HCT116 (cell line): ENCODE data around the gene ABHD3. TPM values are rescaled to one million over a fixed set of nuclear protein-coding genes. Genes with fewer than 3 reads are reported as not detected.
"Not testable (repeated sequence)": the region's sequence is repeated elsewhere in the genome, so short reads cannot be mapped to it uniquely, and the experiment has no call there.

ENCODE experiments used
- ATAC-seq: fragments of 200-7000 bp; cut with Tn5 transposase; 2 replicates; pipeline ENCODE4 v1.9.1; 2020; ENCODE audit warnings: mild to moderate bottlenecking, moderate library complexity
- BruUV-seq: library from RNA; stranded (reverse); fragments of 400-500 nt; replicated peaks from 2 replicates; lab custom pipeline; 2021; lab: Mats Ljungman, UMichigan
- CTCF ChIA-PET: fragments of 300-600 bp; sonication (Branson Sonifier 250); formaldehyde crosslinking; loops from one replicate; lab custom pipeline; 2021; ENCODE audit warnings: antibody characterized with exemption; lab: Charles Lee
- POLR2A ChIA-PET: fragments of 300-600, 350-600 bp; sonication (Branson Sonifier 250); formaldehyde crosslinking; loops from one replicate; lab custom pipeline; 2021; ENCODE audit warnings: antibody characterized with exemption; lab: Charles Lee
- RAD21 ChIA-PET, 2 experiments: fragments of 300-600 bp; sonication (Branson Sonifier 250); formaldehyde crosslinking; loops; one replicate each; lab custom pipeline; 2023; ENCODE audit warnings: low total read pairs in 2 of 2; ENCODE audit not compliant: uncharacterized antibody in 2 of 2, unreplicated experiment in 2 of 2, low non-redundant PET in 1 of 2; lab: Charles Lee
- DNase-seq: peaks from one replicate; pipeline ENCODE4 v3.0.0-alpha.2; 2010; ENCODE audit warnings: low read depth, low spot score
- H2AFZ ChIP-seq: fragments of 200-600 bp; shearing (Covaris generic), sonication (generic); 2 replicates; pipeline ENCODE4 v1.6.1; 2017; ENCODE audit warnings: low read depth, mixed run types, mixed read lengths, antibody characterized with exemption, low read length; ENCODE audit not compliant: poor library complexity, severe bottlenecking
- H3K27ac ChIP-seq: 2 replicates; pipeline ENCODE4 v1.5.1; 2012; ENCODE audit warnings: low read depth, low read length
- H3K27me3 ChIP-seq: fragments of 200-600 bp; sonication (generic); 2 replicates; pipeline ENCODE4 v1.6.1; 2016; ENCODE audit warnings: mixed run types, low read length, mixed read lengths; ENCODE audit not compliant: insufficient read depth
- H3K36me3 ChIP-seq, 2 experiments: fragments of 200-500 bp in 1 of 2; fragments of 200-600 bp in 1 of 2; sonication (Bioruptor generic) in 1 of 2; sonication (generic) in 1 of 2; 2 replicates each; pipeline versions ENCODE4 v1.5.1 to v1.6.1; 2014 to 2016; ENCODE audit warnings: low read length in 2 of 2, inconsistent platforms in 1 of 2, mixed read lengths in 1 of 2, mixed run types in 1 of 2; ENCODE audit not compliant: insufficient read depth in 2 of 2, control insufficient read depth in 1 of 2
- H3K4me1 ChIP-seq, 2 experiments: fragments of 200-600 bp in 1 of 2; sonication (generic) in 1 of 2; 2 replicates each; pipeline versions ENCODE4 v1.5.1 to v1.6.1; 2012 to 2017; ENCODE audit warnings: low read length in 2 of 2, inconsistent platforms in 1 of 2, mild to moderate bottlenecking in 1 of 2, mixed read lengths in 1 of 2, mixed run types in 1 of 2, moderate library complexity in 1 of 2; ENCODE audit not compliant: insufficient read depth in 2 of 2, control insufficient read depth in 1 of 2
- H3K4me2 ChIP-seq: fragments of 200-600 bp; sonication (generic); 2 replicates; pipeline ENCODE4 v1.6.1; 2017; ENCODE audit warnings: mixed run types, low read length, mixed read lengths
- H3K4me3 ChIP-seq, 2 experiments: fragments of 200-600 bp in 1 of 2; sonication (generic) in 1 of 2; replicated peaks in 1 of 2; 2 replicates each; pipeline ENCODE4 v1.5.1; 2011 to 2016; ENCODE audit warnings: low read length in 2 of 2, control low read depth in 1 of 2, low read depth in 1 of 2, mild to moderate bottlenecking in 1 of 2, mixed read lengths in 1 of 2, mixed run types in 1 of 2
- H3K79me2 ChIP-seq: fragments of 200-600 bp; sonication (generic); 2 replicates; pipeline ENCODE4 v1.6.1; 2017; ENCODE audit warnings: mild to moderate bottlenecking, mixed run types, low read length, moderate library complexity, mixed read lengths; ENCODE audit not compliant: insufficient read depth
- H3K9ac ChIP-seq: fragments of 200-600 bp; sonication (generic); 2 replicates; pipeline ENCODE4 v1.6.1; 2016; ENCODE audit warnings: low read length, mixed read lengths
- H3K9me2 ChIP-seq: fragments of 200-600 bp; sonication (generic), shearing (Covaris generic); 2 replicates; pipeline ENCODE4 v1.6.1; 2017; ENCODE audit warnings: mixed run types, mild to moderate bottlenecking, moderate library complexity; ENCODE audit not compliant: insufficient read depth
- H3K9me3 ChIP-seq, 2 experiments: fragments of 200-500 bp in 1 of 2; fragments of 200-600 bp in 1 of 2; sonication (Bioruptor generic) in 1 of 2; sonication (generic) in 1 of 2; 2 replicates each; pipeline ENCODE4 v1.6.1; 2014 to 2017; ENCODE audit warnings: low read length in 2 of 2, mixed read lengths in 2 of 2, inconsistent platforms in 1 of 2, low read depth in 1 of 2, mild to moderate bottlenecking in 1 of 2, mixed run types in 1 of 2, moderate library complexity in 1 of 2; ENCODE audit not compliant: control insufficient read depth in 1 of 2, insufficient read depth in 1 of 2
- H4K20me1 ChIP-seq: fragments of 200-600 bp; sonication (generic), shearing (Covaris generic); 2 replicates; pipeline ENCODE4 v1.6.1; 2017; ENCODE audit warnings: mixed run types, mild to moderate bottlenecking, moderate library complexity; ENCODE audit not compliant: insufficient read depth
- CEBPB ChIP-seq: IDR thresholded peaks from 2 replicates; pipeline ENCODE4 v1.6.1; 2012; ENCODE audit warnings: low read depth
- MAX ChIP-seq: IDR thresholded peaks from 2 replicates; pipeline ENCODE4 v1.6.1; 2012
- REST ChIP-seq: IDR thresholded peaks from 2 replicates; pipeline ENCODE4 v1.6.1; 2012; ENCODE audit warnings: low read depth
- ZBTB33 ChIP-seq: IDR thresholded peaks from 2 replicates; pipeline ENCODE4 v1.6.1; 2011; ENCODE audit warnings: mild to moderate bottlenecking, low read length, moderate library complexity; ENCODE audit not compliant: insufficient replicate concordance; ENCODE audit errors: extremely low read depth
- intact Hi-C: fragments of 100-400 bp; cut with micrococcal nuclease; formaldehyde crosslinking; loops from 2 replicates; pipeline ENCODE4 v1.10.0; 2022
- total RNA-seq: library from RNA; stranded (reverse); gene quantifications from one replicate; pipeline ENCODE4 v1.2.1, GENCODE V29; 2021; ENCODE audit not compliant: unreplicated experiment

Gene ABHD3
- total RNA-seq, 1 experiment from 2014 or later: 29.9 TPM

- BruUV-seq: no TSS peak
- TF ChIP-seq MAX: 0 out of 2 replicates have a peak, but pooled peaks have one; percentile 3
- no peak for TF ChIP-seq REST
- no peak for TF ChIP-seq CEBPB
- TF ChIP-seq ZBTB33: no peak
- POLR2A ChIA-PET: interaction anchor here (0.6 to 1.4 kb wide), 11 partner anchors 8 to 205 kb away, joined by 3 to 9 read pairs (median 3); partner anchors contain the start of genes ABHD3 and ESCO1
- Histone ChIP-seq H3K79me2 (peaks cover 35% of the 10 kb centered on the region), H3K36me3 (no peaks in the 10 kb centered on the region), H3K4me1 (peaks cover 11 to 18% of the 10 kb centered on the region in 2 experiments), H2AFZ (peak overlapping the region; percentile 79), H3K9me2 (no peaks in the 10 kb centered on the region), H3K27ac (peak overlapping the region; percentile 92; the same call in 1 of the 2 replicates), H3K4me3 (peak overlapping the region; percentile 16 to 80), H3K9ac (peak overlapping the region; percentile 90; the same call in 1 of the 2 replicates), H3K27me3 (no peaks in the 10 kb centered on the region), H3K9me3 (no peaks in the 10 kb centered on the region), H3K4me2 (peak overlapping the region; percentile 90), H4K20me1 (no peaks in the 10 kb centered on the region)
- RAD21 ChIA-PET: no interaction called here
- intact Hi-C loops: loop anchor here (5.0 kb wide), 2 partner anchors 38 to 128 kb away; partner anchors contain the start of genes ABHD3 and SNRPD1
- ATAC-seq: peak; percentile 13
- no peak for DNase-seq
- CTCF ChIA-PET: interaction anchor here (0.9 to 1.5 kb wide), 2 partner anchors 10 to 139 kb away, joined by 3 to 5 read pairs; partner anchors contain the start of gene ESCO1
Observed at GRCh38 chr18:21739604-21740537, 35.3 kb upstream of the ABHD3 start.

- RAD21 ChIA-PET, POLR2A ChIA-PET: not testable (repeated sequence)
Observed at GRCh38 chr18:21736926-21737325, 32.4 kb upstream of the ABHD3 start.

More at GRCh38 chr18:21736926-21737325, 32.4 kb upstream of the ABHD3 start:
- H3K36me3 ChIP-seq, H3K9ac ChIP-seq, H3K27me3 ChIP-seq, intact Hi-C loops, H3K4me2 ChIP-seq, H3K4me3 ChIP-seq, H2AFZ ChIP-seq, H4K20me1 ChIP-seq, DNase-seq, H3K4me1 ChIP-seq, BruUV-seq, H3K9me2 ChIP-seq, H3K79me2 ChIP-seq, CTCF ChIA-PET, H3K9me3 ChIP-seq, H3K27ac ChIP-seq, ATAC-seq: not testable (repeated sequence)
